MM.1S (cell line): ENCODE results near the gene KRTAP5-11.
"Not testable (repeated sequence)": the region's sequence is repeated elsewhere in the genome, so short reads cannot be mapped to it uniquely, and the experiment has no call there.

Source experiments
- DNase-seq: peaks from one replicate; pipeline ENCODE4 v3.0.0-alpha.2; 2015
- H2AFZ ChIP-seq: fragments of 300-600 bp; sonication (generic); 2 replicates; pipeline ENCODE4 v1.6.0; 2016; ENCODE audit warnings: antibody characterized with exemption, low read length
- H3F3A ChIP-seq: fragments of 300-600 bp; sonication (generic); 2 replicates; pipeline ENCODE4 v1.6.1; 2016; ENCODE audit warnings: mild to moderate bottlenecking, antibody characterized with exemption, low read length, moderate library complexity, mixed read lengths; ENCODE audit not compliant: insufficient read depth
- H3K27ac ChIP-seq: fragments of 300-600 bp; sonication (generic); 2 replicates; pipeline ENCODE4 v1.5.1; 2016; ENCODE audit warnings: mild to moderate bottlenecking, low read length
- H3K27me3 ChIP-seq: fragments of 300-600 bp; sonication (generic); replicated peaks from 2 replicates; pipeline ENCODE4 v1.6.0; 2016; ENCODE audit warnings: low read length; ENCODE audit not compliant: insufficient read depth
- H3K36me3 ChIP-seq: fragments of 300-600 bp; sonication (generic); replicated peaks from 2 replicates; pipeline ENCODE4 v1.6.1; 2016; ENCODE audit warnings: mild to moderate bottlenecking, low read length, mixed read lengths; ENCODE audit not compliant: insufficient read depth
- H3K4me1 ChIP-seq: fragments of 300-600 bp; sonication (generic); 2 replicates; pipeline ENCODE4 v1.6.1; 2016; ENCODE audit warnings: low read length, mixed read lengths
- H3K4me2 ChIP-seq: fragments of 300-600 bp; sonication (generic); 2 replicates; pipeline ENCODE4 v1.6.0; 2016; ENCODE audit warnings: low read depth, low read length
- H3K4me3 ChIP-seq: fragments of 300-600 bp; sonication (generic); 2 replicates; pipeline ENCODE4 v1.5.1; 2016; ENCODE audit warnings: low read length, mixed read lengths
- H3K79me2 ChIP-seq: fragments of 300-600 bp; sonication (generic); 2 replicates; pipeline ENCODE4 v1.6.1; 2016; ENCODE audit warnings: mixed run types, low read length, mixed read lengths
- H3K9ac ChIP-seq: fragments of 300-600 bp; sonication (generic); 2 replicates; pipeline ENCODE4 v1.6.1; 2016; ENCODE audit warnings: low read length, mixed read lengths
- H3K9me2 ChIP-seq: fragments of 300-600 bp; sonication (generic); replicated peaks from 2 replicates; pipeline ENCODE4 v1.6.1; 2016; ENCODE audit warnings: mild to moderate bottlenecking, low read length, mixed read lengths; ENCODE audit not compliant: insufficient read depth
- H3K9me3 ChIP-seq: fragments of 300-600 bp; sonication (generic); replicated peaks from 2 replicates; pipeline ENCODE4 v1.6.1; 2016; ENCODE audit warnings: mild to moderate bottlenecking, low read length, mixed read lengths; ENCODE audit not compliant: insufficient read depth
- H4K20me1 ChIP-seq: fragments of 300-600 bp; sonication (generic); 2 replicates; pipeline ENCODE4 v1.6.1; 2016; ENCODE audit warnings: mild to moderate bottlenecking, low read length, moderate library complexity, mixed read lengths; ENCODE audit not compliant: insufficient read depth
- EZH2 ChIP-seq: fragments of 300-600 bp; sonication (generic); optimal IDR thresholded peaks from 2 replicates; pipeline ENCODE3; 2017; ENCODE audit warnings: low read depth, mild to moderate bottlenecking, antibody characterized with exemption, low read length, mixed read lengths
- EZH2phosphoT487 ChIP-seq: fragments of 300-600 bp; sonication (generic); IDR thresholded peaks from 2 replicates; pipeline ENCODE4 v1.6.1; 2018; ENCODE audit warnings: antibody characterized with exemption, low read length
- TF ChIP-seq, protein P1 (sequence below): fragments of 300-600 bp; sonication (generic); IDR thresholded peaks from 2 replicates; pipeline ENCODE4 v1.5.1; 2016; ENCODE audit warnings: antibody characterized with exemption, low read length, mixed read lengths

Gene KRTAP5-11, protein sequence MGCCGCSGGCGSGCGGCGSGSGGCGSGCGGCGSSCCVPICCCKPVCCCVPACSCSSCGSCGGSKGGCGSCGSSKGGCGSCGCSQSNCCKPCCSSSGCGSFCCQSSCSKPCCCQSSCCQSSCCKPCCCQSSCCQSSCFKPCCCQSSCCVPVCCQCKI

DNA sequence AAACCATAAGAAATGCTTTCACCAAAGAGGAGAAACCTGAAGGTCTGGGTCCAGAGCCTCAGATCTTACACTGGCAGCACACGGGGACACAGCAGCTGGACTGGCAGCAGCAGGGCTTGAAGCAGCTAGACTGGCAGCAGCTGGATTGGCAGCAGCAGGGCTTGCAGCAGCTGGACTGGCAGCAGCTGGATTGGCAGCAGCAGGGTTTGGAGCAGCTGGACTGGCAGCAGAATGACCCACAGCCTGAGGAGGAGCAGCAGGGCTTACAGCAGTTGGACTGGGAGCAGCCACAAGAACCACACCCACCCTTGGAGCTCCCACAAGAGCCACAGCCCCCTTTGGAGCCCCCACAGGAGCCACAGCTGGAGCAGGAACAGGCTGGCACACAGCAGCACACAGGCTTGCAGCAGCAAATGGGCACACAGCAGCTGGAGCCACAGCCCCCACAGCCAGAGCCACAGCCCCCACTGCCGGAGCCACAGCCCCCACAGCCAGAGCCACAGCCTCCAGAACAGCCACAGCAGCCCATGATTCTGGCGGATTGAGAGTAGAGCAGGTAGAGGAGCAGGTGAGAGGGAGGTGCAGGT lies at the start of gene KRTAP5-11:
Gene KRTAP5-11, minus strand, starts transcription at position 567 of the 587 bp plus-strand sequence. Its CDS starts 38 bp downstream, at position 529.
- TF ChIP-seq, protein P1, sequence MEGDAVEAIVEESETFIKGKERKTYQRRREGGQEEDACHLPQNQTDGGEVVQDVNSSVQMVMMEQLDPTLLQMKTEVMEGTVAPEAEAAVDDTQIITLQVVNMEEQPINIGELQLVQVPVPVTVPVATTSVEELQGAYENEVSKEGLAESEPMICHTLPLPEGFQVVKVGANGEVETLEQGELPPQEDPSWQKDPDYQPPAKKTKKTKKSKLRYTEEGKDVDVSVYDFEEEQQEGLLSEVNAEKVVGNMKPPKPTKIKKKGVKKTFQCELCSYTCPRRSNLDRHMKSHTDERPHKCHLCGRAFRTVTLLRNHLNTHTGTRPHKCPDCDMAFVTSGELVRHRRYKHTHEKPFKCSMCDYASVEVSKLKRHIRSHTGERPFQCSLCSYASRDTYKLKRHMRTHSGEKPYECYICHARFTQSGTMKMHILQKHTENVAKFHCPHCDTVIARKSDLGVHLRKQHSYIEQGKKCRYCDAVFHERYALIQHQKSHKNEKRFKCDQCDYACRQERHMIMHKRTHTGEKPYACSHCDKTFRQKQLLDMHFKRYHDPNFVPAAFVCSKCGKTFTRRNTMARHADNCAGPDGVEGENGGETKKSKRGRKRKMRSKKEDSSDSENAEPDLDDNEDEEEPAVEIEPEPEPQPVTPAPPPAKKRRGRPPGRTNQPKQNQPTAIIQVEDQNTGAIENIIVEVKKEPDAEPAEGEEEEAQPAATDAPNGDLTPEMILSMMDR = no peak
- no peak for TF ChIP-seq EZH2phosphoT487
- no peak for TF ChIP-seq EZH2
- Histone ChIP-seq H2AFZ (no peak within 1 kb of the TSS), H3K4me2 (no peak within 1 kb of the TSS), H3K9ac (no peak within 1 kb of the TSS), H3K27me3 (peaks cover 36% of the 10 kb centered on the region; the same call in 1 of the 2 replicates), H3K4me1 (peaks cover 5% of the 10 kb centered on the region), H3K4me3 (no peak within 1 kb of the TSS), H3K9me3 (no peaks in the 10 kb centered on the region), H3K36me3 (no peaks in the 10 kb centered on the region), H3F3A (no peaks in the 10 kb centered on the region), H3K79me2 (no peaks in the 10 kb centered on the region), H3K27ac (no peak within 1 kb of the TSS), H3K9me2 (no peaks in the 10 kb centered on the region), H4K20me1 (no peaks in the 10 kb centered on the region)
- no peak for DNase-seq

DNA sequence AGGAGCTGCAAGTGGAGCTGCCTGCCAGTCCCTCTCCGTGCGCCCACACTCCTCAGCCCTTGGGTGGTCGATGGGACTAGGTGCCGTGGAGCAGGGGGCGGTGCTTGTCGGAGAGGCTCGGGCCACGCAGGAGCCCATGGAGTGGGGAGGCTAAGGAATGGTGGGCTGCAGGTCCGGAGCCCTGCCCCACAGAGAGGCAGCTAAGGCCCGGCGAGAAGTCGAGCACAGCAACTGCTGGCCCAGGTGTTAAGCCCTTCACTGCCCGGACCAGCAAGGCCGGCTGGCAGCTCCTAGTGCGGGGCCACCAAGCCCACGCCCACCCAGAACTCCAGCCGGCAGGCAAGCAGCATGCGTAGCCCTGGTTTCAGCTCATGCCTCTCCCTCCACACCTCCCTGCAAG lies 48.9 kb upstream of the KRTAP5-11 start:
- not testable (repeated sequence) for H3F3A ChIP-seq, H3K27ac ChIP-seq, H3K4me1 ChIP-seq, H3K27me3 ChIP-seq, H3K36me3 ChIP-seq, H2AFZ ChIP-seq, H3K9me3 ChIP-seq, H3K4me3 ChIP-seq, H3K9ac ChIP-seq, H3K9me2 ChIP-seq, H4K20me1 ChIP-seq, H3K79me2 ChIP-seq, DNase-seq, H3K4me2 ChIP-seq

DNA sequence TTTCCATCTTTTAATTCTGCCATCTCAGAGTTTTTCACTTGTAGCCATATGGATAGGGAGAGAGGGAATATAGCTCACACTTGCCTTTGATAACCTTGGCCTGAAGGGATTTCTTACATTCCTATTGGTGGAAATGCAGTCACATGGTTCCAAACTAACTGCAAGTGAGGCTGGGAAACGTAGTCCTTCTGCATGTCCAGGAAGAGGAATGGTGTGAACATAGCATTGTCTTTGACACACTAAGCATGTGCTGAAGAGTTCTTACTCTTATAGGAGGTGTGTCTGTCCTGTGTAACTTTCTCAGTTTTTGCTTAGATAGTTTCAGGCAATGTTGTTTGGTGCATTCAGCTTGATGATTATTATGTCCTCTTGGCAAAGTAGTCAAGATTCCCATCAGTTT lies 47.4 kb upstream of the KRTAP5-11 start:
- not testable (repeated sequence) for H3K4me1 ChIP-seq, H3K4me2 ChIP-seq, H3F3A ChIP-seq, H3K27me3 ChIP-seq, H3K79me2 ChIP-seq, H3K9me3 ChIP-seq, H3K36me3 ChIP-seq, H3K4me3 ChIP-seq, H2AFZ ChIP-seq, H4K20me1 ChIP-seq, H3K27ac ChIP-seq, H3K9ac ChIP-seq, H3K9me2 ChIP-seq
- peak; percentile 26 for DNase-seq

DNA sequence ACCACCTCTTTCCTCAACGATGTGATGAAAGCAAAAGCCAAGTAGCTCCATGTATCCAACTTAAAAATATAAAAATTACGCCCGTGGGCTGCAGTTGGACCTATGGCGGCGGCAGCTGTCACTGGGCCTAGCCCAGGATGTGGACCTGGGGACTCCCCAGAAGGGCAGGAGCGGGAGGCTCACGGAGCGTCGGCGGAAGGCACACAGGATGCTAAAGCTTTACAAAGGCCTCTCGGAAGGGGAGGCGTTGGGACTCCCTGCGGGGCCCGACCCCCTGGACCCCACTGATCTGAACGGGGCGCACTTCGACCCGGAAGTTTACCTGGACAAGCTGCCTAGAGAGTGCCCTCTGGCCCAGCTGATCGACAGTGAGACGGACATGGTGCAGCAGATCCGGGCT lies 46.3 kb upstream of the KRTAP5-11 start:
- H3K79me2 ChIP-seq, H3K27me3 ChIP-seq, H3K9me2 ChIP-seq, H3K9me3 ChIP-seq, DNase-seq, H2AFZ ChIP-seq, H3K27ac ChIP-seq, H3K9ac ChIP-seq, H3F3A ChIP-seq, H3K4me2 ChIP-seq, H4K20me1 ChIP-seq, H3K4me1 ChIP-seq, H3K36me3 ChIP-seq, H3K4me3 ChIP-seq: not testable (repeated sequence)

DNA sequence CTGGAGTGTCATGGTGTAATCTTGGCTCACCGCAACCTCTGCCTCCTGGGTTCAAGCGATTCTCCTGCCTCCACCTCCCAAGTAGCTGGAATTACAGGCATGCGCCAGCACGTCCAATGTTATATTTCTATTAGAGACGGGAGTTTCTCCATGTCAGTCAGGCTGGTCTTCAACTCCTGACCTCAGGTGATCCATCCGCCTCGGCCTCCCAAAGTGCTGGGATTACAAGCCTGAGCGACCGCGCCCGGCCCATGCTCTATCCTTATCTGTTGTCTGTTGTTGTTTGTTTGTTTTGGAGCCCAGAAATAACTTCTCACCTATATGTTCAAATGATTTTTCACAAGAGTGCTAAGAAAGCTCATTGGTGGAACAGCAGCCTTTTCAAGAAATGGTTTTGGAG lies 40.6 kb upstream of the KRTAP5-11 start:
- not testable (repeated sequence) for H3K27me3 ChIP-seq, H3K79me2 ChIP-seq, H2AFZ ChIP-seq, DNase-seq, H3K9me3 ChIP-seq, H3F3A ChIP-seq, H3K36me3 ChIP-seq, H3K4me3 ChIP-seq, H3K9me2 ChIP-seq, H3K4me1 ChIP-seq, H3K4me2 ChIP-seq, H4K20me1 ChIP-seq, H3K9ac ChIP-seq, H3K27ac ChIP-seq

DNA sequence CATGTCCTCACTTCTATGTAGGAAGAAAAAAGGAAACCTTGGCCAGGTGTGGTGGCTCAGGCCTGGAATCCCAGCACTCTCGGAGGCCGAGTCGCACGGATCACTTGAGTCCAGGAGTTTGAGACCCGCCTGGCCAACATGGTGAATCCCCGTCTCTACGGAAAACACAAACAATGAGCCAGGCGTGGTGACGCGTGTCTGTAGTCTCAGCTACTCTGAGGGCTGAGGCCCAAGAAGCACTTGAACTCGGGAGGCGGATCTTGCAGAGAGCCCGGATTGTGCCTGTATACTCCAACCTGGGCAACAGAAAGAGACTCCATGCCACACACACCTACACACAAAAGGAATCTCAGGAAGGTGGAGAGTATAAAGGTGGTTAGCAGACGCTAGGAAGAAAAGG lies 39.9 kb upstream of the KRTAP5-11 start:
- H3K9me3 ChIP-seq, H3K9ac ChIP-seq, DNase-seq, H3K27ac ChIP-seq, H3F3A ChIP-seq, H3K27me3 ChIP-seq, H2AFZ ChIP-seq, H3K4me3 ChIP-seq, H3K36me3 ChIP-seq, H4K20me1 ChIP-seq, H3K79me2 ChIP-seq, H3K4me1 ChIP-seq, H3K4me2 ChIP-seq, H3K9me2 ChIP-seq: not testable (repeated sequence)

DNA sequence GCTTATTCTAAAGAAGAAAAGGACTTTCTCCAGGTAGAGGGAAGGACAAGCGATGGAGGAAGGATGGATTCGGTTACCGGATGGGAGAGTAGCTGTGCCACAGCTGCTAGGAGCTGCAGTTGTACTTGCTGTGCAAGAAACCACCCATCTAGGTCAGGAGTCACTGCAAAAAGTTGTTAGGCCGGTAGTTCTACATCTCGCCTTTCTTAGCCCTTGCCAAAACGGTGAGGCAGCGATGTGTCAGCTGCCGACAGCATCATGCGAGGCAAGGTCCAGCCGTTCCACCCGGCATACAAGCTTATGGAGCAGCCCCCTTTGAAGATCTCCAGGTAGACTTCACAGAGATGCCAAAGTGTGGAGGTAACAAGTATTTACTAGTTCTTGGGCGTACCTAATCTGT lies 32.3 kb upstream of the KRTAP5-11 start:
- H3K4me2 ChIP-seq, H3K27me3 ChIP-seq, DNase-seq, H2AFZ ChIP-seq, H3K4me1 ChIP-seq, H3K9me2 ChIP-seq, H3F3A ChIP-seq, H3K36me3 ChIP-seq, H3K9ac ChIP-seq, H4K20me1 ChIP-seq, H3K9me3 ChIP-seq, H3K79me2 ChIP-seq, H3K4me3 ChIP-seq, H3K27ac ChIP-seq: not testable (repeated sequence)
